SK-N-SH treated with all-trans-retinoic acid at 6 μM for 48 hours (cell line): ENCODE results near the gene OXSR1.

Experiments used
- ATAC-seq: fragments of 200-7000 bp; cut with Tn5 transposase; 3 replicates; pipeline ENCODE4 v1.9.1; 2020; ENCODE audit warnings: mild to moderate bottlenecking, moderate library complexity
- ARNTL ChIP-seq: fragments of 450-650 bp; formaldehyde crosslinking; IDR thresholded peaks from 2 replicates; pipeline ENCODE4 v1.5.0; 2020; ENCODE audit warnings: low read depth, mild to moderate bottlenecking, moderate library complexity, borderline replicate concordance
- CSDC2 ChIP-seq: fragments of 250-450 bp; sonication (Bioruptor Pico); IDR thresholded peaks from 2 replicates; pipeline ENCODE4 v1.5.0; 2020; ENCODE audit warnings: mild to moderate bottlenecking, moderate library complexity
- CSRNP3 ChIP-seq: fragments of 250-450 bp; sonication (Bioruptor Pico); IDR thresholded peaks from 2 replicates; pipeline ENCODE4 v1.5.1; 2021; ENCODE audit warnings: mild to moderate bottlenecking, moderate library complexity
- ESRRG ChIP-seq: fragments of 250-450 bp; sonication (Bioruptor Pico); IDR thresholded peaks from 2 replicates; pipeline ENCODE4 v1.6.1; 2021; ENCODE audit warnings: mild to moderate bottlenecking
- GLIS3 ChIP-seq: fragments of 250-450 bp; sonication (Bioruptor Pico); IDR thresholded peaks from 2 replicates; pipeline ENCODE4 v1.5.0; 2020; ENCODE audit warnings: mild to moderate bottlenecking, moderate library complexity
- ISL1 ChIP-seq: fragments of 250-450 bp; sonication (Bioruptor Pico); IDR thresholded peaks from 2 replicates; pipeline ENCODE4 v2.1.2; 2022; ENCODE audit warnings: mild to moderate bottlenecking, moderate library complexity
- OSR1 ChIP-seq: fragments of 250-450 bp; sonication (Bioruptor Pico); IDR thresholded peaks from 2 replicates; pipeline ENCODE4 v1.8.0; 2022; ENCODE audit warnings: moderate library complexity, mild to moderate bottlenecking, inconsistent platforms
- PATZ1 ChIP-seq: fragments of 250-450 bp; sonication (Bioruptor Pico); IDR thresholded peaks from 2 replicates; pipeline ENCODE4 v1.8.0; 2020; ENCODE audit warnings: mild to moderate bottlenecking, moderate library complexity, borderline replicate concordance
- PPARA ChIP-seq: fragments of 250-450 bp; sonication (Bioruptor Pico); IDR thresholded peaks from 2 replicates; pipeline ENCODE4 v1.5.0; 2020; ENCODE audit warnings: mild to moderate bottlenecking, borderline replicate concordance
- RARB ChIP-seq: fragments of 250-450 bp; sonication (Bioruptor Pico); IDR thresholded peaks from 2 replicates; pipeline ENCODE4 v1.8.0; 2021; ENCODE audit warnings: mild to moderate bottlenecking, moderate library complexity
- TCF4 ChIP-seq: fragments of 250-450 bp; sonication (Bioruptor Pico); IDR thresholded peaks from 2 replicates; pipeline ENCODE4 v1.8.0; 2021; ENCODE audit warnings: mild to moderate bottlenecking, moderate library complexity, borderline replicate concordance
- TOX ChIP-seq: fragments of 250-450 bp; sonication (Bioruptor Pico); IDR thresholded peaks from 2 replicates; pipeline ENCODE4 v1.8.0; 2021; ENCODE audit warnings: mild to moderate bottlenecking, moderate library complexity, borderline replicate concordance
- TSHZ2 ChIP-seq: fragments of 250-450 bp; sonication (Bioruptor Pico); IDR thresholded peaks from 2 replicates; pipeline ENCODE4 v1.5.0; 2020; ENCODE audit warnings: mild to moderate bottlenecking, moderate library complexity
- ZC3H10 ChIP-seq: fragments of 250-450 bp; sonication (Bioruptor Pico); IDR thresholded peaks from 2 replicates; pipeline ENCODE4 v1.5.1; 2021; ENCODE audit warnings: mild to moderate bottlenecking, moderate library complexity
- ZFP3 ChIP-seq: fragments of 250-450 bp; sonication (Bioruptor Pico); IDR thresholded peaks from 2 replicates; pipeline ENCODE4 v1.5.0; 2020; ENCODE audit warnings: mild to moderate bottlenecking, moderate library complexity
- ZFP30 ChIP-seq: fragments of 450-650 bp; formaldehyde crosslinking; IDR thresholded peaks from 2 replicates; pipeline ENCODE4 v1.5.0; 2022; ENCODE audit warnings: mild to moderate bottlenecking, moderate library complexity
- ZNF565 ChIP-seq: fragments of 450-650 bp; formaldehyde crosslinking; conservative IDR thresholded peaks from 2 replicates; pipeline ENCODE4 v1.5.0; 2020; ENCODE audit warnings: low read depth, mild to moderate bottlenecking, moderate library complexity
- ZNF70 ChIP-seq: fragments of 450-650 bp; formaldehyde crosslinking; IDR thresholded peaks from 2 replicates; pipeline ENCODE4 v1.5.0; 2020; ENCODE audit warnings: mild to moderate bottlenecking, moderate library complexity
- ZNF8 ChIP-seq: fragments of 450-650 bp; formaldehyde crosslinking; IDR thresholded peaks from 2 replicates; pipeline ENCODE4 v1.5.0; 2020; ENCODE audit warnings: mild to moderate bottlenecking, moderate library complexity
- TF ChIP-seq, protein P1 (sequence below): fragments of 250-450 bp; sonication (Bioruptor Pico); IDR thresholded peaks from 2 replicates; pipeline ENCODE4 v1.8.0; 2021; ENCODE audit warnings: low read depth, mild to moderate bottlenecking, moderate library complexity, borderline replicate concordance

Gene OXSR1

DNA sequence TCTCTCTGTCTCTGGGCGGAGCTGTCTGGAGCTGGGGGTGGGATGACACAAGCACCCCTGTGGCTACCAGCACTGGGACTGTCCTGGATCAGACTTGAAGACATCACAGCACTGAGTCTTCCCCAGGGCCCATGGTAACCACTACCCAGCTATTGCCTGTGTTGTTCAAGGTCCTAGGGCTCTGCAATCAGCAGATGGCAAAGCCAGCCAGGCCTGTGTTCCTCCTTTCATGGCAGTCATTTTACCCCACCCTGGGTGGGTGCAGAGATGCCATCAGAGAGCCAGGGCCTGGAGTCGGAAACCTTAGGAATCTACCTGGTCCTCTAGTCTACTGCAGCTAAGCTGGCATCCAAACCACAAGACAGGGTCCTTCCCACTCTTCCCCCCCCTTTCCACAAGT lies 38.4 kb downstream of the OXSR1 start:
- ATAC-seq, result no peak
- no peak for TF ChIP-seq CSRNP3 (CRISPR knock-in tag)
- TF ChIP-seq ESRRG, result no peak
- TF ChIP-seq GLIS3, result no peak
- TF ChIP-seq CSDC2 (CRISPR knock-in tag), result no peak
- no peak for TF ChIP-seq TOX (CRISPR knock-in tag)
- TF ChIP-seq, protein P1, sequence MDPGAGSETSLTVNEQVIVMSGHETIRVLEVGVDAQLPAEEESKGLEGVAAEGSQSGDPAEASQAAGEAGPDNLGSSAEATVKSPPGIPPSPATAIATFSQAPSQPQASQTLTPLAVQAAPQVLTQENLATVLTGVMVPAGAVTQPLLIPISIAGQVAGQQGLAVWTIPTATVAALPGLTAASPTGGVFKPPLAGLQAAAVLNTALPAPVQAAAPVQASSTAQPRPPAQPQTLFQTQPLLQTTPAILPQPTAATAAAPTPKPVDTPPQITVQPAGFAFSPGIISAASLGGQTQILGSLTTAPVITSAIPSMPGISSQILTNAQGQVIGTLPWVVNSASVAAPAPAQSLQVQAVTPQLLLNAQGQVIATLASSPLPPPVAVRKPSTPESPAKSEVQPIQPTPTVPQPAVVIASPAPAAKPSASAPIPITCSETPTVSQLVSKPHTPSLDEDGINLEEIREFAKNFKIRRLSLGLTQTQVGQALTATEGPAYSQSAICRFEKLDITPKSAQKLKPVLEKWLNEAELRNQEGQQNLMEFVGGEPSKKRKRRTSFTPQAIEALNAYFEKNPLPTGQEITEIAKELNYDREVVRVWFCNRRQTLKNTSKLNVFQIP, result no peak
- no peak for TF ChIP-seq TCF4 (CRISPR knock-in tag)
- no peak for TF ChIP-seq RARB (CRISPR knock-in tag)
- no peak for TF ChIP-seq ZNF565 (CRISPR knock-in tag)

DNA sequence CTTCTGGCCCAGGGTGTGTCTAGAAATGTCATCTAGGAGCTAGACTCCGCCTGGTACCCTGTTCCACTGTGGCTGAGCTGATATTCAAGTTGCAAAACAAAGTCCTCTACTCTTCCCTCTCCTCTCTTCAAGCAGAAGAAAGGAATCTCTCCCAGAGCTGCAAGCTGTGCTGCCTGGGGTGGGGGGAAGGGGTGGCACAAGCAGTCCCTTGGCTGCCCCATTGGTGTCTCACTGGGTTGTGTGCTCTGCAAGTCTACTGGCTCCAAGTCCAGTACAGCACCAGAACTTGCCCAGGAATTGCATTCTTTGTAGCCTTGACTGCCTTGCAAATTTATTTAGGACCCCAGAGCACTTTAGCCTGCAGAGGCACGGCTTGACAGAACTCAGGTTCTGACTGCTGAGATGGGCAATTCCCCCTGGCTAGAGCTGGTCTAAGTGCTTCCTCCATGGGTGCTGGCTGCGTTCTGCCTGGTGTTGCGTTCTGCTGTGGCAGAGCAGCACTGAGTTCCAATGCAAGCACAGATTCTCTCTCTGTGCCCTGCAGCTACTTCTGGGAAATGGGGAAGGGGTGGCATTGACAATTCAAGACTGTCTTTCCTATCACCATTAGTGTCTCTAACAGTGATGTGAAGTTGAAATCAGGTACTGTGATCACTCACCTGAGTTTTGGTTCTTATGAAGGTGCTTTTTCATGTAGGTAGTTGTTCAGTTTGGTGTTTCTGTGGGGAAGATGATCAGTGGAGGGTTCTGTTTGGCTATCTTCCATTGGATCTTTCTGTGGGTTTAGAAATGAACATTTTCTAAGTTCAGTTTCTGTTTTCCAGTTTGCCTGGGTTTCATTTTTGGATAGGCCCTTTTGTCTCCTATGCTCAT lies 39.5 kb downstream of the OXSR1 start:
- TF ChIP-seq ZNF70 (CRISPR knock-in tag), result no peak
- no peak for TF ChIP-seq RARB (CRISPR knock-in tag)
- no peak for TF ChIP-seq GLIS3
- no peak for TF ChIP-seq ESRRG
- TF ChIP-seq TSHZ2, result no peak
- TF ChIP-seq ZFP3 (CRISPR knock-in tag), result no peak
- no peak for TF ChIP-seq ZC3H10 (CRISPR knock-in tag)
- TF ChIP-seq, protein P1, result no peak
- TF ChIP-seq ISL1, result no peak
- TF ChIP-seq ZNF8, result no peak
- no peak for TF ChIP-seq CSDC2 (CRISPR knock-in tag)
- TF ChIP-seq ZNF565 (CRISPR knock-in tag), result no peak
- no peak for TF ChIP-seq ZFP30 (CRISPR knock-in tag)
- ATAC-seq, result no peak

GRCh38 chr3:38205472-38205805 lies 40.1 kb downstream of the OXSR1 start:
- TF ChIP-seq ARNTL (CRISPR knock-in tag), result no peak
- TF ChIP-seq PPARA (CRISPR knock-in tag), result no peak
- no peak for TF ChIP-seq PATZ1 (CRISPR knock-in tag)
- no peak for TF ChIP-seq GLIS3
- no peak for TF ChIP-seq RARB (CRISPR knock-in tag)
- no peak for TF ChIP-seq ZNF8
- TF ChIP-seq OSR1 (CRISPR knock-in tag), result no peak
- no peak for ATAC-seq
